Right forelimb (tissue), 1 donor: Measurements from ENCODE around the gene ASB1.

Source experiments
- DNase-seq: peaks from one replicate; pipeline ENCODE4 v3.0.0-alpha.2; 2018

Gene ASB1

DNA sequence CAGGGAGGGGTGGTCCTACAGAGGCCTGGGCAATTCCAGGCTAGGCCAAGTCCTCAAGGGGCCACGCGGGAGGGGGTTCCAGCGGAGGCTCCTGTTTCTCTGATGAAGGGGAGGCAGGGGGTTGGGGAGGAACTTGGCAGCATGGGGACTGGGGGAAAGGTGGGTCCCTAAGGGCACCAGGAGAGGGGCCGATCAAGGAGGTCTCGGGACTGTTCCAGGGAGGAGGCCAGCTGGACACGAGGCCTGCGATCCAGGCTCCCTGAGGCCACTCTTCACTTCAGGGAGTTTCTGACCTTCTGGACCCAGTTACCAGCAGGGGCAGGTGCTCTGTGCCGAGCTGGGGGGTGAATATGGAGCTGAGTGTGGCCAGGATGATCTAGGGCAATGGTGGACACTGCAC is 71.5 kb downstream of the ASB1 start:
- DNase-seq = no peak

GRCh38 chr2:238498691-238499295 is 72.1 kb downstream of the ASB1 start:
- no peak for DNase-seq

DNA sequence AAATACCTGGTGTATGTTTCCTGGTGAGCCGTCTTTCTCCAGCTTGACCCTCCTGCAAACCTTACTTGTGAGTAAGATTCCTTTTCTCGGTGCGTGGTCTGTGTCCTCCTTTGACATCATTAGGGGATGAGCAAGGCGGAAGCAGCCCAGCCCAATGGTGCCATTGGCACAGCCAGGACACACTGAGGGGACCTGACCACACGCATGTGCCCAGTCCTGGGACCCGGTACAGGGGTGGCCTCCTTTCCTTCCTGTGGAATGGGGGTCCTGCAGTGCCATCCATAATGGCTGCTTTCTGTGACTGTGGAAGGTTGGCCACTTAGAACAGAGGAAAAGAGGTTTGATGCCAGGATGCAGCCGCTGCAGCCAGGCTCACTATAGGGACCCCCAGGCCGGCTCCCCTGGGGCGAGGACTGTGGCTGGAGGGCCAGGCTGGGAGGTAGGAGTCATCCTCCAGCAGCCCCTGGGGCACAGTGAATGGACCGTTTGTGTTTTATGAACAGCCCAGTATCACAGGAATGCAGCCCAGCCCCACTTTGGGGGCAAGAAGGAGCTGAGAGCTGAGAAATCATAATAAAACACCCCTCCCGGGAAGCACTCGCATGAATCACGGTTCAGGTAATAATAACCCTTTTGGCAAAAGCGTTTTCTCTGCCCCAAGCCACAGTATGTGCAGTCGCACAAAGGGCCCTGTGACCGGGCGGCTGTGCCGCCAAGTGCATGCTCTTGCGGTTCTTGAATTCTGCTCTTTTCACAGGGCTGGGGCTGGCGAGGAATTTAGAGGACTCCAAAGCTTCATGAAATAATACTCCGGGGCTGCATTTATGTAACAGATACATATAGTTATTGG is 73.2 kb downstream of the ASB1 start:
- no peak for DNase-seq

DNA sequence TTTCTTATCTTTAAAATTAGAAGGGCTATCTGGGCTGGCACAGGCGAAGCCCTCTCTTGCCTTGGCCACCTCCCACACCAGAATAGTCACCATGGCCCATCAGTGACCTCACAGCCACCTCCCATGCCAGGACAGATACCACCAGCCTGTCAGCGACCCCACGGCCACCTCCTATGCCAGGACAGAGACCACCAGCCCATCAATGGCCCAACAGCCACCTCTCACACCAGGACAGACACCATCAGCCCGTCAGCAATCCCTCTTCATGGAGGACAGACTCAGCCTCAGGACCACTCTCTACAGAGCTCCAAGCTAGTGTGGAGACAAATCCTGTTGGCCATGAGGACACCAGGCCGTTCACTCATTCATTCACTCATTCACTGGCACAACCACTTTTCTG is 74.6 kb downstream of the ASB1 start:
- no peak for DNase-seq
